GM19239 (cell line): ENCODE data around the gene ZG16B.

ENCODE experiments used
- DNase-seq: peaks from one replicate; pipeline ENCODE4 v3.0.0; 2011; ENCODE audit warnings: low spot score; ENCODE audit not compliant: insufficient read length
- FAIRE-seq: peaks from 2 replicates; lab custom pipeline; 2011; peaks lifted over from hg19 to GRCh38; lab: Jason Lieb, UNC

Gene ZG16B

DNA sequence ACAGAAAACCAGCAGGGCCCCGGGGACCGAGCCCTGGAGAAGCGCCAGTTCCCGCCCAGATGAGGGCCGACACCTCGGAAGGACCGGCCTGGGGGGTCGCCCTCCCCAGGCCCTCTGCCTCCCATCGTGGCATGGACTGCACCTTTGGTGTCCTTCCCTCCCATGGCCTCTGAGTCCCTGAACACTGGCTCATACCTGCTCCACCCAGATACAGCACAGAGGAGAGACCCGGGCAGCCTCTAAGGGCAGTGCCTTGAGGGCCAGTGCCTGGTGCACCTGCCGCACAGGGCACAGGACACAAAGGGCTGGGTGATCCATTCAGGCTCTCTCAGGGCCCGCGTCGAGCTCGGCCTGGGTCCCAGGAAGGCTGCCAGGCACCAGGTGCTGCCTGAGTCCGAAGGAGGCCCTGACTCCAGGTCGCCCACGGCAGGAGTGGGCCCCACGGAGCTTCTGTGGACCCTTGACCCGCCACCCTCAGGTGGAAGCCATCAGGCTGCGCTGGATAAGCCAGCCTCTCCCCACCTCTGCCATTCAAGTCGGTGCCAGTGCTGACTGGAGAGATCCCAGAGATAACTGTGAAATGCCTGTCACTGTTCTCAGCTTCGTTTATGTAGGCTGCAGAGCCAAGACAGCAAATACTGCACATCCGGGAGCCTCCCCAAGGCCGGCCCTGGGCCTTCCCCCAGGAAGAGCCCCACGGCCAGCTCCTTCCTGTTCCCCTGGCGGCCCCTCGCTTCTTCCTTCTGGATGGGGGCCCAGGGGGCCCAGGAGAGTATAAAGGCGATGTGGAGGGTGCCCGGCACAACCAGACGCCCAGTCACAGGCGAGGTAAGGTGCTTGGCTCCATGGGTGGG is at the start of gene ZG16B:
Gene ZG16B (plus strand): TSS at position 803 of the 854 bp plus-strand sequence. CDS start 139 bp downstream, outside the sequence.
- FAIRE-seq, result no peak
- no peak for DNase-seq

DNA sequence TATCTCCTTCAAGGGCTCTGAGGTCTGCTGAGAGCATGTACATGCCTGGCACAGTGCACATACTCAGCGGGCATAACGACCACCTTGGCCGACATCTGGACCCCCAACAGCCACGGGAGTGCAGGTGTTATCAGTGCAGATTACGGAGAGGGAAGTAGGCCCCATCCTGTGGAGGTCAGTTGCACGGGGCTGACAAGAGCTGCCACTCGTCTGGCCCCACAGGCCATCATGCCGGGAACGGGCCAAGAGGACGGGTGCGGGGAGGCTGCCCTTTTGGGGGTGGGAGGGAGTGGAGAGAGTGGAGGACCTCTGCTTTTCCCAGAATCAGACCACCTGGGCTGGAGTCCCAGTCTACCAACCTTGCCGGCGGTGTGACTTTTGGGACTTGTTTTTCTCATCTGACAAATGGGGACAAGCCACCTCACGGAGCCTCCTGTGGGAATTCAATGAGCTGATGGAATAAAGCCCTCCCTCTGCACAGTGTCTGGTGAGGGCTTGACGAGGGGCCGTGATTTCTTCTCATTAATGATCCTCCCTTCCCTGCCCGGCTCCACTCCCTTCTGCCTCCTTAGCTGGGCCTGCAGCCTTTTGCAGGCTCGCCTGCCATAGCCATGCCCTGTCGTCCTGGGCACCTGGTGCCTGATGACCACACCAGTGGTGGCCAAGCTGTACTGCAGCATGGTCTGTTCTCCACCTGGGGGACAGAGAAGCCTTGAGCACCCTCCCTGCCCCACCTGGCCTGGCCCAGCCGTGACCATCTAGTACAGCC is 47.3 kb upstream of the ZG16B start:
- no peak for DNase-seq
- no peak for FAIRE-seq

DNA sequence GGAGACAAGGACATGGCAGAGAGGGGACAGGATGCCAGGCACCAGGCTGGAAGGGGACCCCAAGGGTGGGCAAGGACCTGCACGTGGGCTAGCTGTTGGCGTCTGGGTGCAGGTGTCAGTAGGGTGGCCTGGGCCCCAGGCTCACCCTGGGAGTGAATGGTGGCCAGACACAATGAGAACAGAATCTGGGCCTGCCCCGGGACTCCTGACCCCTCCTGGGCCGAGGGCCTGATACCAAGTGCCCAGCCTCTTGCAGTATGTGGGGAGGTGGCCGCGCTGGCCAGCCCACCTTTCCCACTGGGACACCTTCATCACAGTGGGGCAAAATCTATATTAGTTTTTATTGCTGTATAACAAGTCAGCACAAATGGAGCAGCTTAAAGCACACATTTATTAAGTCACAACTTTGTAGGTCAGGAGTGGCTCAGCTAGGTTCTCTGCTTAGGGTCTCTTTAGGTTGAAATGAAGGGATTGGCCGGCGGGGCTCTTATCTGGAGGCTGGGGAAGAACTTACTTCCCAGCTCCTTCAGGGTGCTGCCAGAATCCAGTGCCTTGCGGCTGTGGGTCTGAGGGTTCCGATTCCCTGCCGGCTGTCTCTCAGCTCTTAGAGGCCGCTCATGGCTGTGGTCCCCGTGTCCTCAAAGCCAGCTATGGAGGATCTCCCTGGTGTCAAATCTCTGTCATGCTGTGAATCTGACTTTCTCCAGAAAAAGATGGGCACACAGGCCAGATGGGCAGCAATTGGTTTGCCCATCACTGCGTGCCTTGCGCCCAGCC is 46.3 kb upstream of the ZG16B start:
- no peak for DNase-seq
- no peak for FAIRE-seq

DNA sequence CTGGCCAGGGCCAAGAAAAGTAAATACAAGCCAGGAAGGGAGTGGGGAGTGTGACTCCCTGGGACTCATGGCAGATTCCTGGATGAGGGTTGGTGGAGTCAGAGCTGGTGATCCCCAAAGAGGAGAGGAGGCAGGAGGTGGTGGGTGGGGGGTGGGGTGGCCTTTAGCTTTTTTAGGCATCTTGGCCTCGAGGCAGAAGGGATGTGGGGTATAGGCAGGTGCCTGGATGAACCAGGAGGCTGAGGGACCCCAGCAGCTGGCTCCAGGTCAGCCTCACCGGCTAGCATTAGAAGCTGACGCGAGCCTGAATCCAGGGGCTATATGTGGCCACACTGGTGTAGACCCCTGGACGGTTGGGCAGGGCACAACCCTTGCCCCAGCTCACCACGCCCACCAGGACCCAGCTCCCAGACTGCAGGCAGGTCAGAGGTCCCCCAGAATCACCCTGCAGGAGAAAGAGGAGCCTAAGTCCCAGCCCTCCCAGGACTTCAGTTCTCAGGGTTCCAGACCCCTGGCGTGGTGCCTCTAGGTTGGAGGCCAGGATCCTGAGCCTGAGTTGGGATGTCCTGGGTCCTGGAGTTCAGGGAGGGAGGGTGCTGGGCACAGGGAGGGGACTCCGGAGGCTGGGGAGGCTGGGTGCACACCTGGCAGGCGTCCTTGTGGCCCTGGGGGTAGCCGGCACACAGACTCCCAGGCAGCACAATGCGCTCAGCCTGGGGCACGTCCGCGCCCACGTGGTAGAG is 45.6 kb upstream of the ZG16B start:
- DNase-seq (no peak), FAIRE-seq (no peak)

- DNase-seq (no peak), FAIRE-seq (no peak)
These were observed 44.8 kb upstream of the ZG16B start for GRCh38 chr16:2785101-2785991.

DNA sequence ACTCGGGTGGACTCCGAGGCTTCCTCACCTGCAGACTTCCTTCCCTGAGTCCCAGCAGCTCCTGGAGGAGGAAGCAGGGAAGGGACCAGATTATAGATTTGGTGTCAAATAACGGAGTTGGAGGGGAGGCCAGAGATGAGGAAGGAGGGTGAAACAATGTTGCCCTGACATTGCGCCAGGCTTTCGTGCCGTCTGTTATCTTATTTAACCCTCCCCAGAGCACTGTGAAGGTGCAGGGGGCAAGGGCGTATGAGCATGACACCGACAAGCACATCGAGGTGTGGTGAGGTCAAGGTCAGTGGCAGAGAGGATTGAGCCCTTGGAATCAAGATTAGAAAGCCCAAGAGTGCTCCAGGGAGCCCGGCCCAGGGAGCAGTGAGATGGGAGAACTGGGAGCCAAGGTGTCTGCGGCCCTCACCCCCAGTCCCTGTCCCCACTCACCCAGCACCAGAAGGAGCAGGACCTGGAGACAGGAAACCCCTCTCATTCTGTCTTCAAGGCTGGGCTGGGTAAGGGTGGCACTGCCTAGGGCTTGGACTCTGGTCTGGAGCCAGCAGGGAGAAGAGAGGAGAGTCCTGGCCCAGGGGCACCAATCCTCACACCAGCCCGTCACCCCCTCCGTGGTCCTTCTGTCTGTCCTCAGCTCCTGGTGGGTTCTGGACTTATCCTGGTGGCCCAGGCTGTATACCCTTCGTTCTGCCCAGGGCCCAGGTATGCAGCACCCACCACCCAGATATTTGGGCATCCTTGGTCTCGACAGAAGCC is 43.9 kb upstream of the ZG16B start:
- FAIRE-seq (no peak), DNase-seq (no peak)

- DNase-seq, result no peak
- FAIRE-seq, result no peak
These were observed 43.3 kb upstream of the ZG16B start for GRCh38 chr16:2786826-2787151.

DNA sequence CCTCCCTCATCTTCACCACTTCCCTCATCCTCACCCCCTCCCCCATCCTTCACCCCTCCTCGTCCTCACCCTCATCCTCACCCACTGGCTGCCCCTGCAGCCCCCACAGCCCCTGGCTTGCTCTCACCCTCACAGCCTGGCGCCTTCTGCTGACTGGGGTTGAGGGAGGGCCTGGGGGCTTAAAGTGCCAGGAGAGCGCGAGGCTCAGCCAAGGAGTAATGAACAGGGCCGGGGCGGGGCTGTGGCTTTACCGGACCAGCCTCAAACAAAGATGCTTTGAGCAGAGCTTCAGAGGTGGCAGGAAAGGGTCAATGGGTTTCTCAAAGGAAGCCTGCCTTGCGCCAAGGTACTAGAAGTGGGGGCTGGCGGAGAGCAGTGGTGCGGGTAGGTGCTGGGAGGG is 42.7 kb upstream of the ZG16B start, which contains the start of gene PRSS33:
Gene PRSS33 (minus strand): TSS at position 155 of the 400 bp plus-strand sequence. CDS start 1,013 bp downstream, outside the sequence.
- FAIRE-seq (no peak), DNase-seq (no peak)

DNA sequence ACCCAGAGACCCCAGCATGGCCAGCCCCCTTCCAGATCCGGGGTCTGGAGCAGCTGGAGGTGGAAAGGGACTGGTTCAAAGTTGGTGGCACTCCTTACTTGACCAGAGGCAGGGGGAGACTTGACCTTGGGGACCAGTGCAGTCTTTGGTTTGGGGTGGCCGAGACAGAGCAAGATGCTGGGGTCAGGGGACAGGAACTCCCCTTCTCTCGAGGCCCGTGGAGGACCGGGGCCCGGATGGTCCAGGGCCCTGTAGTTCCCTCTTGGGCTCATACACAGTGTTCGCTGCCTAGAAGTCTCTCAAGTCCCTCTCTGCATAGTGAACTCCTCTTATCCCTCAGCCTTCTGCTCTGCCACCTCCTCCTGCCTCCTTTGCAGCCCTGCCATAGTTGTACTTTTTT is 42.1 kb upstream of the ZG16B start:
- FAIRE-seq, result no peak
- no peak for DNase-seq

GRCh38 chr16:2790631-2791030 is 39.5 kb upstream of the ZG16B start:
- no peak for FAIRE-seq

GRCh38 chr16:2791174-2791573 is 38.9 kb upstream of the ZG16B start:
- no peak for FAIRE-seq
- no peak for DNase-seq

More at GRCh38 chr16:2790631-2791030, 39.5 kb upstream of the ZG16B start:
- DNase-seq, result no peak

DNA sequence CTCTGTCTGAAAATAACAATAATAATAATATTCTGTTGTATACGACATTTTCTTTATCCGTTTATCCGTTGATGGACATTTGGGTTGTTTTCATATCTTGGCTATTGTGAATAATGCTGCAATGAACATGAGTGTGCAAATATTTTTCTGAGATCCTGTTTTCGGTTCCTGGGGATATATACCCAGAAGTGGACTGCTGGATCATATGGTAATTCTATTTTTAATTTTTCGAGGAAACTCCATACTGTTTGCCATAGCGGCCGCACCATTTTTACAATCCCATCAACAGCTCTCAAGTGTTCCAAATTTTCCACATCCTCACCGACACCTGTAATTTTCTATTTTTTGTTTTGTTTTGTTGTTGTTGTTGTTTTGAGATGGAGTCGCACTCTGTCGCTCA is 37.2 kb upstream of the ZG16B start:
- FAIRE-seq (no peak), DNase-seq (no peak)

GRCh38 chr16:2795395-2796143 is 34.5 kb upstream of the ZG16B start:
- no peak for DNase-seq
- no peak for FAIRE-seq

DNA sequence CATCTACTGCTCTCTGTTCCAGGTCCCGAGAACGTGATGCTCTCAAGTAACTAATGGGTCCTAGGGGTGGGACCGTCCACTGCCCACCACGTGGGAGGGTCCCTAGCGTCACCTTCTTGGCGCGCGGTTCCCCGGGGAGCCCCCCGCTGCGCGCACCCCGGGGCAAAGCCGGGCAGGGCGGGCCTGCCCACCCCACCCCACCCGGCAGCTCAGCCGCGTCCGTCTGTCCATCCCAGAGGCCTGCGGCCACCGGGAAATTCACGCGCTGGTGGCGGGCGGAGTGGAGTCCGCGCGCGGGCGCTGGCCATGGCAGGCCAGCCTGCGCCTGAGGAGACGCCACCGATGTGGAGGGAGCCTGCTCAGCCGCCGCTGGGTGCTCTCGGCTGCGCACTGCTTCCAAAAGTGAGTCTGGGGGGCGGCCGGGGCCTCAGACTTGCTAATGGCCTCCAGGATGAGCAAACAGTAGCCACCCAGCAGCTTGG is 31.3 kb upstream of the ZG16B start:
- DNase-seq (no peak), FAIRE-seq (no peak)

- FAIRE-seq (no peak), DNase-seq (no peak)
These were observed 30.8 kb upstream of the ZG16B start for GRCh38 chr16:2799205-2799858.

DNA sequence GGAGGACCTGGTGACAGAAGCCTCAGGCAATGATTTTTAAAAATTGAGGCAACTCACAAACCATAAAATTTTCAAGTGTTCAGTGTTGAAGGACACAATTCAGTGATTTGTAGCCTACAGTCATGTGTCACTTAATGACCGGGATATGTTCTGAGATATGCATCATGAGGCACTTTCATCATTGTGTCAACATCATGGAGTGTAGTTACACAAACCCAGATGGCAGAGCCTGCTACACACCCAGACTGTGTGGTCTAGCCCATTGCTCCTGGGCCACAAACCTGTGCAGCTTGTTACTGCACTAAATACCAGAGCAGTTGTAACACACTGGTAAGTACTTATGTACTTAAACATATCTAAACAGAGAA is 30.3 kb upstream of the ZG16B start:
- FAIRE-seq (no peak), DNase-seq (no peak)
